KOPT-K1 (cell line): ENCODE measurements around the gene MCM6.
"Not testable (repeated sequence)": the region's sequence is repeated elsewhere in the genome, so short reads cannot be mapped to it uniquely, and the experiment has no call there.

Experiments
- H3K27ac ChIP-seq: fragments of 200-600 bp; sonication (generic); 2 replicates; pipeline ENCODE4 v1.5.1; 2016; ENCODE audit warnings: antibody characterized with exemption, mild to moderate bottlenecking, low read depth, low read length; ENCODE audit not compliant: poor library complexity, severe bottlenecking
- H3K36me3 ChIP-seq: fragments of 200-600 bp; sonication (generic); 2 replicates; pipeline ENCODE4 v1.5.1; 2017; ENCODE audit warnings: antibody characterized with exemption, mild to moderate bottlenecking, low read length, moderate library complexity; ENCODE audit not compliant: insufficient read depth
- H3K9me3 ChIP-seq: fragments of 200-600 bp; sonication (generic); 2 replicates; pipeline ENCODE4 v1.5.1; 2017; ENCODE audit warnings: antibody characterized with exemption, low read length, mild to moderate bottlenecking; ENCODE audit not compliant: insufficient read depth, poor library complexity, severe bottlenecking

Gene MCM6

GRCh38 chr2:135820003-135820618 is 56.1 kb downstream of the MCM6 start:
- Histone ChIP-seq H3K9me3 (peaks cover 6% of the 10 kb centered on the region), H3K36me3 (peaks cover 31% of the 10 kb centered on the region), H3K27ac (peak overlapping the region; percentile 97)

DNA sequence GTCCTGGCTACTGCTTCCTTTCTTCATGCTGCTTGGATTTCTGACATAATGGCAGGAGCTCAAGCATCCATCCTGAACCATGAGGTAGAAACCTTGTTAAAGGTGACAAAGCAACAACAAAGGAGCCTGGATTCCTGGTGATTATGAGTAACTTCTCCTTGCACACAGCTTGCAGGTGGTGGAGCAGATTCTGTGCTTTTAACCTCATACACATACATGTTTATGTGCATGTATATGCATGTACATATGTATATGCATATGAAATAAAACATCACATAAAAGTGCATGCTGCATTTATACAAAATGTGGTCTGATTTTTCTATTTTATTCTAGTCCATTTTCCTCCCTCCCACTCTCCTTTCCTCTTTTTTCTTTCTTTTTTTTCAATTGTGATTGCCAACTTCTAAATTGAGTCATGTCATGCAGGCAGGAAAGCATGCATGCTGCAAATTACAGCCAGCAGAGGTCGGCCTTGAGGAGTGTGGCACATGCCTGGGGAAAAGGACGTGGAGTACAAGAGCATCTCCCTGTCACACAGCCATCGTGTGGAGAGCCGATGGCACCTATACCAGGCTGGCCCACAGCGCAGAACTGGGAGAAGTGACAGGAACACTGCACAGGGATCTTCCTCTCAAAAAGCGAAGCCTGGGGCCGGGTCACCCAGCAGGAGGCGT is 57.2 kb downstream of the MCM6 start:
- Histone ChIP-seq H3K9me3 (peaks cover 6% of the 10 kb centered on the region), H3K27ac (peak overlapping the region; percentile 97), H3K36me3 (peaks cover 29% of the 10 kb centered on the region)

DNA sequence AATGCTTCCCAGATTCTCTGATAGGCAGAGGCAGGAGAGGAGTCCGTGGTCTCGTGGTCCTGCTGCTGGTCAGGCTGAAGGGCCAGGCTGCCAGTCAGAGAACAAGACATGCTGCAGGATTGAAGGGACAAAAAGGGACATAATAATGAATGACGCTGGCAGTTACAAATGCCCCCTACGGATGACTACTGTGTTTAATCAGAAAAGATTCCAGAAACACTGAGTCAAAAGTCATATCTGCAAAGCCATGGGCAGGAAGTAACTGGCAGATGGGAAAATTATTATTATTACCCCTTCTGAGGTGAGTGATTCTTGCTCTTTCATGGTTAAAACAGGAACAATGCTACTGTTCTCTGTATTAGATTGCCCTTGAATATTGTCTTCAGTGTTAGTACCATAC is 58.3 kb downstream of the MCM6 start:
- Histone ChIP-seq H3K36me3 (peaks cover 18% of the 10 kb centered on the region), H3K27ac (no peak overlapping the region), H3K9me3 (peaks cover 6% of the 10 kb centered on the region)

- Histone ChIP-seq H3K9me3 (peaks cover under 1% of the 10 kb centered on the region), H3K27ac (no peak overlapping the region), H3K36me3 (peaks cover 13% of the 10 kb centered on the region)
Observed at GRCh38 chr2:135817466-135817865, 58.8 kb downstream of the MCM6 start.

GRCh38 chr2:135815269-135815668 is 61.0 kb downstream of the MCM6 start:
- Histone ChIP-seq H3K36me3 (no peaks in the 10 kb centered on the region), H3K9me3 (no peaks in the 10 kb centered on the region), H3K27ac (no peak overlapping the region)

DNA sequence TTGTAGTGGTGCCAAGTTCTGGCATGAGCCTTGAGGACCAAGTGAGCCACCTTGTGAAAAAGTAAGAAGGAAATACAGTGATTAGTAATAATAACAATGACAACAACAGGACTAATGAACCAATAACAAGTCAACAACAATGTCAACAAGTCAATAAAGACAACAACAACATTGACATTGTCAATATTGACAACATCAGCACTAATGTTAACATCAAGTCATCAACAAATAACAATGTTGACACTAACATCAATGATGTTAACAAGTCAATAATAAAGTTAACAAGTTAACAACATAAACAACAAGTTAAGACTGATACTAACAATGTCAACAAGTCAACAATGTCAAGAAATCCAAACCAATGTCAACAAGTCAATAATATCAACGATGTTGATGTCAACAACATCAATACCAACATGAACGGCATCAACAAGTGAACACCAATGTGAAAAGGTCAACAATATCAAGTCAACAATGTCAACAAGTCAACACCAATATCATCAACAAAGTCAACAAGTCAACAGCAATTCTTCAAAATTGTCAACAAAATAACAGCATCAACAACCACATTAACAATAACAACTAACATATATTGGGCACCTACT is 63.2 kb downstream of the MCM6 start:
- H3K36me3 ChIP-seq = no peaks in the 10 kb centered on the region
- H3K27ac ChIP-seq = no peak overlapping the region
- no peaks in the 10 kb centered on the region for H3K9me3 ChIP-seq

- H3K9me3 ChIP-seq, H3K36me3 ChIP-seq, H3K27ac ChIP-seq: not testable (repeated sequence)
Observed at GRCh38 chr2:135807874-135808273, 68.4 kb downstream of the MCM6 start.

DNA sequence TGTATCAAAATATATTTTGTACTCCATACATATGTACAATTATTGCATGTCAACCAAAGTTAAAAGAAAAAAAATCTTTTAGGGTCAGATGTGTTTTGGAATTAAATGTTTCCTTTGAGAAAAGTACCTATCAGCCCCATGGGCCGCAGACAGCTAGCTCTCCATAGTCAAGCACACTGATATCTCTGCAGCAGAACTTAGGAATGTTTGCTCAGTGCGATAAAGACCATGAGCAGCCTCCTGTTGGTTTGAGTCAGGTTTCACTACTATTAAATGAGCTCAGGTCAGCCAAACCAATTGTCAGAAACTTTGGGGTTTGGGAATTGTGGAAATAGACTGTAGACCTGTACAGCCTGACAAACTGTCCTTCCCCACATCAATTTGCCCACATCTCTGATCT is 73.0 kb downstream of the MCM6 start:
- H3K9me3 ChIP-seq = peaks cover 29% of the 10 kb centered on the region
- no peaks in the 10 kb centered on the region for H3K36me3 ChIP-seq
- no peak overlapping the region for H3K27ac ChIP-seq

DNA sequence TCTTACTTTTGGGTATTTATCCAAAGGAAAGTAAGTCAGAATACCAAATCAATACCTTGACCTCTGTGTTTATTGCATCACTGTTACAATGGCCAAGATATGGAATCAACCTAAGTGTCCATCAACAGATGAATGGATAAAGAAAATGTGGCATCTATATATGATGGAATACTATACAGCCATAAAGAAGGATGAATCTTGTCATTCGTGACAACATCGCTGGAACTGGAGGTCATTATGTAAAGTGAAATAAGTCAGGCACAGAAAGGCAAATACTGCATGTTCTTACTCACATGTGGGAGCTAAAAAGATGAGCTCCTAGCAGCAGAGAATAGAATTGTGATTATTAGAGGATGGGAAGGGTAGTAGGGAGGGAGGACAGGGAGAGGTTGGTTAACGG is 73.9 kb downstream of the MCM6 start:
- H3K36me3 ChIP-seq = no peaks in the 10 kb centered on the region
- peaks cover 29% of the 10 kb centered on the region for H3K9me3 ChIP-seq
- H3K27ac ChIP-seq = no peak overlapping the region

DNA sequence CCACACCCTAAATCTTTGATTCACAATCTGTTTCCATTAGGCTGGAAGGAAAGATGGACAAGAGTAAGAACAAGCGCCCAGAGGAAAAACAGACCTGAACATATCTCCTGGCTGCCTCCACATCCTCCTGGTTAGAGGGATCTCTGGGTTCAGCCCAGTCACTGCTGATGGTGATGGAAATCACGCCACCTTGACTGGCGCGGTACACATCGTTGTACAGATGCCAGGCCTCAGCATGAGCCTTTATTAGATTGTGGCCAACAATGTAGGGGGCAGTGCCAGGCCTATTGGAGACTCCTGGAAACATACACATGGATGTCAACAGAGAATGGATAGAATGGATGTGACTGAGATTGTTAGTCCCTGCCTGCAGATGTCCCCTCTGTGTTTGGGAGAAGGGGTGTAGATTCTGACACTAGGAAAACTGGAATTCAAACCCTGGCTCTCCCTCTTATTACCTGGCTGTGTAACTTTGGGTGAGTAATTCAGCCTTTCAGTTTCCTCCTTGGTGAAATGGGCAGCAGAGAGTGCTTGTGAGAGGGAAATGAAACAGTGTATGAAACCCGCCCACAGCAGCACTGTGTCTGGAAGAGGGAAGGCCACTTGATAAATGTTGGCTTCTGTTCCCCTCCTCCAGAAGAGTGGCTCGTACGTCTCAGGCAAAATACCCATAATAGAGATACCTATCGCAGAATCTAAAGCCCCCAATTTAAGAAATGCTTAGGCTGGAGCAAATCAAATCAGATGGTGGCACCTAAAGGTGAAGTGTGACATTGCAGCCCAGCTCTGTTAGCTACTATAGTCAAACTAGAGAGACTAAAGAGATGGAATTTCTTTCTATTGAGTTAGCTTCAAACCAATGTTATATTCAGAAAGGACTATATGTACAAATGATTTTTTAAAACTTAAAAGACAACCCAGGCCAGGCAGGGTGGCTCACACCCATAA is 75.5 kb downstream of the MCM6 start:
- no peak overlapping the region for H3K27ac ChIP-seq

GRCh38 chr2:135799738-135800137 is 76.5 kb downstream of the MCM6 start:
- Histone ChIP-seq H3K27ac (no peak overlapping the region), H3K36me3 (no peaks in the 10 kb centered on the region), H3K9me3 (peaks cover 29% of the 10 kb centered on the region)

More for the DNA sequence above, 75.5 kb downstream of the MCM6 start:
- H3K36me3 ChIP-seq = no peaks in the 10 kb centered on the region
- H3K9me3 ChIP-seq = peaks cover 29% of the 10 kb centered on the region

DNA sequence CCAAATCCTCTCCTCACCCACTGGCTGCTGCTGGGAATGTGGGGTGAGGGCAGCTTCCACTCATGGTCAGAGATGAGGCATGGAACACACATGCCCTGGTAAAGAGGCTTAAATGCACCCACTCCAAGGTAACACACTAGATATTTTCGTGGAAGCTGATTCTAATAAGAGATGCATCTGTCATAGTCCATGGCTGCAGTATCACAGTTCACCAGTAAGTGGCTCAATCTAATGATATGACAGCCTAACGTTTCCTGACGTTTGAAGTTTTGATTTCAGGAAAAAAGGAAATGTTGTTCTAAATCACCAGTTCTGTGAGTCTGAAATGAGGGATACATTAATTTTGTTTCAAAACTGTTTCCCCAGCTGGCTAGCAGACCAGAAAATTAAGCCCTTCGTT is 77.5 kb downstream of the MCM6 start:
- Histone ChIP-seq H3K9me3 (peaks cover 29% of the 10 kb centered on the region), H3K27ac (peak overlapping the region; percentile 26), H3K36me3 (no peaks in the 10 kb centered on the region)

GRCh38 chr2:135798275-135798705 is 78.0 kb downstream of the MCM6 start:
- Histone ChIP-seq H3K9me3 (peaks cover 29% of the 10 kb centered on the region), H3K36me3 (no peaks in the 10 kb centered on the region), H3K27ac (peak overlapping the region; percentile 26)

- Histone ChIP-seq H3K9me3 (peaks cover 29% of the 10 kb centered on the region), H3K27ac (peak overlapping the region; percentile 26), H3K36me3 (no peaks in the 10 kb centered on the region)
Observed at GRCh38 chr2:135797497-135798274, 78.6 kb downstream of the MCM6 start.
